ENCODE measurements around the gene CYP2R1.
"Not testable (repeated sequence)": the region's sequence is repeated elsewhere in the genome, so short reads cannot be mapped to it uniquely, and the experiment has no call there.

The CYP2R1 gene

DNA sequence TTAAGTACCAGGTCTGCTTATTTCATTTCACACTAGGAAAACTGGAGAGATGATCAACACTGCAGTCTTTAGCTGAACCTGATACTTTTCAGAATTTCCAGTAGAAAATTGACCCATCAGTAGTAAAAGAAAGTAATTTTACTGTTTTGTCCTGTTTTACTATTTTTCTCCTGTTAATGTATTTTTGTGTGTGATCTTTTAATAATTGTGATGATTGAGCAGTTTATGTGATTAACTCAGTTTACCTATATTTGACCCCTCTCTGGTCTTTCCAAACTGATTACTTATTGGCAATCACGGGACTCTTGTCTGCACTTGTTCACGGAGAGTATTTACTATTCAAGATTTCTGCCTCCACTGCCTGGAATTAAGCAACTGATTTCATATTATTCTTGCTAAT lies 546 bp upstream of the CYP2R1 start:
- DNase-seq (ENCODE audit: low read depth) = no peak

DNA sequence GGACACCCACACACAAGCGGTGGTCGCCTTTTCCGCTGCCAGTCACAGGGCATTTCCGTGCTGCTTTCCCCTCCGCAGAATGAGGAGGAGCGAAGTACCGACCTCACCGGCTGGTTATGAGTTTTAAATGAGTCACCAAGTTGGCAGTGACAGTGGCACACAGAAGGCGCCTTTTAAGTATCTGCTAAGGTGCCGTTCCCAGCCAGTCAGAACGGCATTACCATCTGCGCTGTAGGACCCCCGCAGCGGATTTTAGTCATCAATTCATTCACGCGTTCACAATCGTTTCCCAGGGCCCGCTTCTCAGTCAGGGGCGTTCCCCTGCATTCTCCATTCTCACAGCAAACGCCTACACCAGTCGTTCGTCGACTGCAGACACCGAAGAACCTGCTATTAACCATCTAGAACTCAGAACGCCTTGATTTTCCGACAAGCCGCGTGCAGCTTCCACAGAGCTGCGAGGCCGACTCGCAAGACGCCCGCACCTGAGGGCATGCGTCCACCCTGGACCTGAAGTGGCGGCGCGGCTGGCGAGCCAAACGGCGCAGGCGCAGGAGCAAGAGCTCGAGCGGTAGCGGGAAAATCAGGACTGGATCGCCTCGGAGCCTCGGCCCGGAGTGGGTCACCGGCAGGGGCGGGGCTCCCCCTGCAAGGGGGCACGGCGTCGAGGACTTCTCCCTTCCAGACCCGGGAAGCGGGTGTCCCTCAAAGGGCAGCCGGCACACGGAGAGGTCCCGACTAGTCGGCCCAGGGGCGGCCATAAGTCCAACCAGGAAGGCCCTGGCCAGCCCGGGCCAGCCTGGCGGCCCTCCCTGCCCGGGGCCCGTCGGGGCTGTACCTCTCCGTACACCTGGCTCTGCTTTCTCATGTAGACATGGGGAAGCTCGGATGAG lies 642 bp downstream of the CYP2R1 start:
- DNase-seq (ENCODE audit: low read depth) = peak; percentile 83

DNA sequence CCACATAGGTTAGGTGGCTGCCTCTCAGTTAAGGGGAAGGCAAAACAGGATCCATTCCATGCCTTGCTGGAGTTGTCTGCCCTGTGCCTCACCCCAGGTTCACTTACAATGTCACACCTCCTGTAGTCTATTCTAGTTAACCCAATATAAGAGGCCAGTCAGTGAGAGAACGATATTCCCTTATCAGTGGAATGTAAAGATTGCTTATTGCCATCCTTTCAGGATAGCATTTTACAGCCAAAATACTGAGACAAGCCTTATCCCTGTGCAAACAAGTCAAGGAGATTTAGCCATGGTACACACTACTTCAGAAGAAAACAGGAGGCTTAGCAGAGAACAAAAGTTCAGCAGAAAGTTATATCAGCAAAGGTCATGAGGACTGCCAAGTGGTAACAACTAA lies 5.5 kb downstream of the CYP2R1 start:
- no peak for DNase-seq (ENCODE audit: low read depth)

DNA sequence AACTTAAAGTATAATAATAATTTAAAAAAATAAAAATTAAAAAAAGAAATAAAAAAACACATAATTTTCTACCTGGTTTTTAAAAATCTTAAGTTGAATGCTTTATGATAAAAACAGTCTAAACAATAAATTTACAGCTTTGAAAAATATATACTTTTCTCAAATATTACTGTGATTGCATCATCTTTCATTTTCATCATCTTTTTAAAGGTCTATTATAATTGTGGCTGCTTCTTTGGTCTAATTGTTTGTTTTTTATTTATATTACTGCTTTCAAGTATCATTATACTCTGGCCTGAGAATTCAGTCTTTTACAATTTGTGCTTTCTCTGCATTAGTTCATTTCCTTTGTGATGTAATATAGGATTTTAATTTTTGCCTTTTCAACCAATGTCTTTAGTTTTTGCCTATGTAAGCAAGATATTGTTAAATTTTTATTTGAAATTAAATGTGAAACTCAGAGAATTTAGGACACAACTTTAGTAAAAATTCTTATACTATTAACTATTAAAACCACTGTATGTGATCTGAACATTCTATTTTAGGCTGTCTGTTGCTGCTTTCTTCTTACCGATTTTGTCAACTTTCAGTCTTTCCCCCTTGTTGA lies 7.3 kb downstream of the CYP2R1 start:
- no peak for DNase-seq (ENCODE audit: low read depth)

DNA sequence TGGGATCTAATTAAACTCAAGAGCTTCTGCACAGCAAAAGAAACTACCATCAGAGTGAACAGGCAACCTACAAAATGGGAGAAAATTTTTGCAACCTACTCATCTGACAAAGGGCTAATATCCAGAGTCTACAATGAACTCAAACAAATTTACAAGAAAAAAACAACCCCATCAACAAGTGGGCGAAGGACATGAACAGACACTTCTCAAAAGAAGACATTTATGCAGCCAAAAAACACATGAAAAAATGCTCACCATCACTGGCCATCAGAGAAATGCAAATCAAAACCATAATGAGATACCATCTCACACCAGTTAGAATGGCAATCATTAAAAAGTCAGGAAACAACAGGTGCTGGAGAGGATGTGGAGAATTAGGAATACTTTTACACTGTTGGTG lies 8.3 kb downstream of the CYP2R1 start:
- DNase-seq (ENCODE audit: low read depth) = not testable (repeated sequence)

DNA sequence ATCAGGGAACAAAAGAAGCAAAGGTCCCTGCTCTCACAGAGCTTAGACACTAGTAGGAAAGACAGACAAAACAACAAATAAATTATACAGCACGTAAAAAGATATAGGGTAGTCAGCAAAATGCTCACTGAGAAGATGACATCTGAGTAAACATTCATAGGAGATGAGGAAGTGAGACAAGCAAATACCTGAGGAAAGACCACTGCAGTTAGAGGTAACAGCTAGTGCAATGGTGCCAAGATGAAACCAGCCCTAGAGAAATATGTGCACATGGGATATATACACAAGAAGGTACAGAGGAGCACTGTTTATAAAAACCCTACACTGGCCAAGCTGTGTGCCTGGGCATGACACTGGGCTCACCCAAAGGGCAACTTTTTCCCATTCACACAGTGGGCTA lies 9.8 kb downstream of the CYP2R1 start:
- no peak for DNase-seq (ENCODE audit: low read depth)

DNA sequence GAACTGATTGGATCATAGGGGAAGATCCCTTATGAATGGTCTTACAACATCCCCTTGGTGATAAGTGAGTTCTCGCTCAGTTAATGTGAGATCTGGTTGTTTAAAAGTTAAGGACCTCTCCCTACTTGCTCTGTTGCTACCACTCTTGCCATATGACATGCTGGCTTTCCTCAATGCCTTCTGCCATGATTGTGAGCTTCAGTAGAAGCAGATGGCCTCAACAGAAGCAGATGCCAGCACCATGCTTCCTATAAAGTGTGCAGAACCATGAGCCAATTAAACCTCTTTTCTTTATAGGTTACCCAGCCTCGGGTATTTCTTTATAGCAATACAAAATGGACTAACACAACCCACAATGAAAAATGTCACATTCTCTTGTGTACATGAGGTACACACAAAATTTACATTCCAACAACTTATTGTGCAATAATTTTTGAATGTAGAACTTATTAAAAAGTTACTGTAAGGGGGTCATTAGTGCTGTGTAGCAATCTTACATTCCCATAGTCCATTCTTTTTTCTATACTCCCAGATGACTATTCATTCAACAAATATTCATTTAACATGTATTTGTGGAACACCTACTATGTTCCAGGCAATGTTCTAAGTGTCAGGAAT lies 10.3 kb downstream of the CYP2R1 start:
- no peak for DNase-seq (ENCODE audit: low read depth)

DNA sequence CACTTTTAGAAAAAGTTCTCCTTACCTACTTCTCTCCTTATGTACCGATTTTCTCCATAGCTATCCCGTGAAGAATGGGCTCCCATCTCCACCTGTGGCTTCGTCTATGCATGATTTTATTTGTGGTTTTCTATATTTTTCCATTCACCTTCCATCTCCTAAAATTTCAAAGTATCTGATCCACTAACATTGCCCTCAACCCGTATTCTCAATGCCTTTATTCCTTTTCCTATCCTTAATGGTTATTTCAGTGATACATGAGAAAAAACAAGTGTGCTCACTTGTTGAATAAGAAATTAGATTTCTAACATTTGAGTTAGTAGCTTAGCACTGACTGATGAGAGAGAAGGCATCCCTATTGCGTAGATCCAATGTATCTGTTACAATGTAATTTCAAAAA lies 16.9 kb downstream of the CYP2R1 start:
- DNase-seq (ENCODE audit: low read depth) = no peak

DNA sequence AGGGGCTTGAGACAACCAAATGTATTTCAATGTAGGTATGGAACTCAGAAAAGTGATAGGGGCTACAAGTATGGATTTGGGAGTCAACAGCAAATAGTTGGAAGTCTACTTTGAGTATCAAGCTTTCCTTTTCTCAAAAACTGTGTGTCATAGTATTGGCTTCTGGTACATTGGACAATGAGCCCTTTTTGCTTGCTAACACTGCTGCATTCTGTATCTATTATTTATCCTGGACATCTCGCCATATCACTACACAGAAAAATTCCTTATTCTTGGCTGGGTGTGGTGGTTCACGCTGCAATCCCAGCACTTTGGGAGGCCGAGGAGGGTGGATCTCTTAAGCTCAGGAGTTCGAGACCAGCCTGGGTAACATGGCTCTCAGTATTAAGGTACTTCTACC lies 18.4 kb downstream of the CYP2R1 start:
- DNase-seq (ENCODE audit: low read depth) = no peak

DNA sequence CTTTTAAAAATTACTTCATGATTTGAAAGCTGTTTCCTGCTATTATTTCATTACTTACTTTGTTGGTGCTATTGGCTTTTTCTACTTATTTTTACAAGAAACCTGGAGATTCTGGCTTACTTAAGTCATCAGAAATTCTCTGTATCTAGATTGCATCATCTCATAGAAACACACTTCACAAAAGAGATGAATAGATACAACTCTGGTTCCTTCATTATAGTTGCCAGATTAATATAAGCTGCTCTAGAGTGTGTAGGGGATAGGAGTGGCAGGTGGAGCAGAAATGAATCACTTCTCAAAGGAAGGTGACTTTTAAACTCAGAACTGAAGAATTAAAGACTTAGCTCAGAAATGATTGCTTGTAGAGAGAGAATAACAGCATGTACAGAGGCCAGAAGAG lies 20.0 kb downstream of the CYP2R1 start:
- no peak for DNase-seq (ENCODE audit: low read depth)

DNA sequence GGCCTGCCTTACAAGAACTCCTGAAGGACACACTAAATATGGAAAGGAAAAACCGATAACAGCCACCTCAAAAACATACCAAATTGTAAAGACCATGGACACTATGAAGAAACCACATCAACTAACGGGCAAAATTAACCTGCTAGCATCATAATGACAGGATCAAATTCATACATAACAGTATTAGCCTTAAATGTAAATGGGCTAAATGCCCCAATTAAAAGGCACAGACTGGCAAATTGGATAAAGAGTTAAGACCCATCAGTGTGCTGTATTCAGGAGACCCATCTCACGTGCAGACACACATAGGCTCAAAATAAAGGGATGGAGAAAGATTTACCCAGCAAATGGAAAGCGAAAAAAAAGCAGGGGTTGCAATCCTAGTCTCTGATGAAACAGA lies 28.3 kb downstream of the CYP2R1 start:
- not testable (repeated sequence) for DNase-seq (ENCODE audit: low read depth)

DNA sequence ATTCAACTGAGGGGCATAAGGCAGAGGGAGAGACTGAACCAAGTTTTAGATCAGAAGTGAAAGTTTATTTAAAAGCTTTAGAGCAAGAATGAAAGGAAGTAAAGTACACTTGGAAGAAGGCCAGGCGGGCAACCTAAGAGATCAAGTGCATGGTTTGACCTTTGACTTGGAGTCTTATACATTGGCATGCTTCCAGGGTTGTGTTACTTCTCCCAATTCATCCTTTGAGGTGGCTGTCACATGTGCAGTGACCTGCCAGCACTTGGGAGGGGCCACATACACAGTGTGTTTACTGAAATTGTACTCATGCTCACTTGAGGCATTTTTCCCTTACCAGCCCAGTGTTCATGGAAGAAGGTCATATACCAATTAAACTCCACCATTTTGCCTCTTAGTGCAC lies 30.4 kb downstream of the CYP2R1 start:
- DNase-seq (ENCODE audit: low read depth) = no peak

DNA sequence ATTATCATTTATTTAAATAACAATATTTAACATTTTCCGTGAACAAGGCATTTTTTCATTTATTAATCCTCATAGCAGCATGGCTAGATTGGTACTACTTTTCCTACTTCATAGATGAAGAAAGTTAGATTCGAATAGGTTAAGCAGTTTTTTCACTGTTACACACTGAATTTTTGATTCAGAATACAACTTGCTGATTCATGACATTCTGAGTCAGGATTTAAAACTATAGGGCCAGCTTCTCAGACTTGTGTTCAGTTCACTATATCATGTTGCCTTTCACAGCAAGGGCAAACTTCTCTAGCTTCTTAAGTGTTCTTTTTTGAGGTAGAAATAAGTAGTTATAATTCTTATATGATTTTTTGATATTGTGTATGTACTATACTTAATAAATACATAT lies 31.5 kb downstream of the CYP2R1 start:
- no peak for DNase-seq (ENCODE audit: low read depth)

DNA sequence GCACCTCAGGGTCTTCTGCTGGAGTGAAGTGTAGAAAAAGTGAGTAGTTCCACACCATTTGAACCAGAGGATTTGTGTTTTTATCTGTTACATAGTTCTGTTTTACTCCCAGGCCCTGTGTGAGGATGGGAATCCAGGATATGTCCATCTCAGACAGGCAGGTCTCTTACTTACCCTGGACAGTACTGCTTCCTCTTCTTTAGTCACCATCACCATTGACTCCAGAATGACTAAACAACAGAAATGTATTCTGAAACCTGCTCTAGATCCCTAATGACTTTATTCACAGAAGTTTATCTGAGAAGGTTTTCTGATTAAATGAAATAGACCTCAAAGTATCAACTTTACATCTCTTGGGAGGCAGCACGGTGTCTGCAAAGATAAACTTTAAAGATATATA lies 33.6 kb downstream of the CYP2R1 start:
- DNase-seq (ENCODE audit: low read depth) = no peak

DNA sequence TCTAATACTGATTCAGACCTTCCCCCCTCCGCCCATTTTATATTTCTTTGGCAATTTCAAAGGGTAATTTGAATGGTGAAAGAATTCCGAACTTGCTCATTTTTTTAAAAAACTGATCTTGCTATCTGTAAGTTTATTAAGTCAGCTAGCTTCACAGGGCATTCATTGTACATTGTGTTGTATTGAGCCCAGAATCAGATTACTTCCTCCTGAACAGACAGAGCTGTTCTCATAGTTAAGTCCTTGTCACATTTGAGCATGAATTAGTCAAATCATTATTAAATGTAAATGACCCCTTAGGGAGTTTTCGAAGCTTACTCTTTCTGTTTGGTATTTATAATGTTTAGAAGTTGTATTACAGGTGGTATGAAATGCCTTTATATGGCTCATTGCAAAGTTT lies 34.4 kb downstream of the CYP2R1 start:
- DNase-seq (ENCODE audit: low read depth) = no peak

DNA sequence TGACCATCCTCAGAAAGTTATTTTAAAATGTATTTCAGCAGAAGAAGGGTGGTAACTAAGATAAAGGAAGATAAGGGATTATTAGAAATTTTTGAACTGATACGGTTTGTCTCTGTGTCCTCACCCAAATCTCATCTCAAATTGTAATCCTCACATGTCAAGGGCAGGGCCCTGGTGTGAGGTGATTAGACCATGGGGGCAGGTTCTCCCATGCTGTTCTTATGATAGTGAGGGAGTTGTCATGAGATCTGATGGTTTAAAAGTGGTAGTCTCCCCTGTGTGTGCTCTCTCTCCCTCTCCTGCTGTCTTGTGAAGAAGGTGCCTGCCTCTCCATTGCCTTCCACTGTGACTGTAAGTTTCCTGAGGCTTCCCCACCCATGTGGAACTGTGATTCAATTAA lies 36.1 kb downstream of the CYP2R1 start:
- no peak for DNase-seq (ENCODE audit: low read depth)

DNA sequence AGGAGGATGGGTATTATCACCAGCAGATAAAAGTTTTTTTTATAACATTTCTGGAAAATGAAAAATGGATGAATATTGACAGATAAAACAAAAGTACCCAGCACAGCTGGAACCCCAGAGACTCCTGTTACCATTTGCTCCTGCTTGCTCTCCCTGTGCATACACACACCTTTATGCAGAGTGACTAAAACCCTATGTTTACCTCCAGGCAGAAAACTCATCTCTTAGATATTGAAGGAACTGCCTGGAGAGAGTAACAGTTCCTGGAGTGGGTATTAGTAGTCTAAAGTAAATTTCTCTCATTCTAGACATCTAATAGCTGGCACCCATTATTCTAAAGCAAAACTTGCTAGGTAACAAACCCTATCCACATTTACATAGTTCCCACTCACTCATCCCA lies 38.0 kb downstream of the CYP2R1 start:
- DNase-seq (ENCODE audit: low read depth) = no peak

DNA sequence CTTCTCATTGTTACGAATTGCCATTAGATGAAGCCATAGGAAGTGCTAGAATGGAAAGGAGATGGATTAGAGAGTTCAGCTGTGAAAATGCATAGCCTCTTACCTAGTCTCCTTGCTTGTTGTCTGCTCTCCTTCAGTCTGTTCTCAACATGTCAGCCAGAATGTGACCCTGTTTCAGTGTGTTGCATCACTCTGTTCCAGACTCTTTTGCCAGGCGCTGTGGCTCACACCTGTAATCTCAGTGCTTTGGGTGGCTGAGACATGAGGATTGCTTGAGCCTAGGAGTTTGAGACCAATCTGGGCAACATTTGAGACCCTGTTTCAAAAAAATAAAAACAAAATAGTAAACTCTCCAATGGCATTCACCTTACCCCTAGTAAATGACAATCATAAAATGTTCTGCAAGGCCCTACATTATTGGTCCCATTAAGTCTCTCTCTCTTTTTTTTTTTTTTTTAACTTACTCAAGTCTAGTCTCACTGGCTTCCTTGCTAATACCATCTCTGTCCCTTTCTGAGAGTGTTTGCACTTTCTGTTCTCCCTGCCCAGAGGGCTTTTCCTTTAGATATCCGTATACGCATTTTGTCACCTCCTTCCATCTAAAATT lies 39.4 kb downstream of the CYP2R1 start:
- DNase-seq (ENCODE audit: low read depth) = no peak

DNA sequence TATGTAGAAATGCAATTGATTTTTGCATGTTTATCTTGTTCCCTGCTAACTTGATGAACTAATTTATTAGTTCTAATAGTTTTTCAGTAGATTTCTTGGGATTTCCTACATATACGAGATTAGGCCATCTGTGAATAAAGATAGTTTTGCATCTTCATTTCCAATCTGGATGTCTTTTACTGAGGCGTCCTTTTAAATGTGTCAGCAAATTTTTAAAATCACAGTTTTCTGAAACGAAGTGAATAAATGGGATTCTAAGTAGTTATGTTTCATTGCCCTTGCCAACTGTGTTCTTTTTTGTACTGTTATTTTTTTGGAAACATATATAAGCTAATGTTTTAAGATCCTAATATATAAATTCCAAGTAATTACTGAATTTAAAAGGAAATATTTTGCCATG lies 50.0 kb downstream of the CYP2R1 start:
- no peak for DNase-seq (ENCODE audit: low read depth)

DNA sequence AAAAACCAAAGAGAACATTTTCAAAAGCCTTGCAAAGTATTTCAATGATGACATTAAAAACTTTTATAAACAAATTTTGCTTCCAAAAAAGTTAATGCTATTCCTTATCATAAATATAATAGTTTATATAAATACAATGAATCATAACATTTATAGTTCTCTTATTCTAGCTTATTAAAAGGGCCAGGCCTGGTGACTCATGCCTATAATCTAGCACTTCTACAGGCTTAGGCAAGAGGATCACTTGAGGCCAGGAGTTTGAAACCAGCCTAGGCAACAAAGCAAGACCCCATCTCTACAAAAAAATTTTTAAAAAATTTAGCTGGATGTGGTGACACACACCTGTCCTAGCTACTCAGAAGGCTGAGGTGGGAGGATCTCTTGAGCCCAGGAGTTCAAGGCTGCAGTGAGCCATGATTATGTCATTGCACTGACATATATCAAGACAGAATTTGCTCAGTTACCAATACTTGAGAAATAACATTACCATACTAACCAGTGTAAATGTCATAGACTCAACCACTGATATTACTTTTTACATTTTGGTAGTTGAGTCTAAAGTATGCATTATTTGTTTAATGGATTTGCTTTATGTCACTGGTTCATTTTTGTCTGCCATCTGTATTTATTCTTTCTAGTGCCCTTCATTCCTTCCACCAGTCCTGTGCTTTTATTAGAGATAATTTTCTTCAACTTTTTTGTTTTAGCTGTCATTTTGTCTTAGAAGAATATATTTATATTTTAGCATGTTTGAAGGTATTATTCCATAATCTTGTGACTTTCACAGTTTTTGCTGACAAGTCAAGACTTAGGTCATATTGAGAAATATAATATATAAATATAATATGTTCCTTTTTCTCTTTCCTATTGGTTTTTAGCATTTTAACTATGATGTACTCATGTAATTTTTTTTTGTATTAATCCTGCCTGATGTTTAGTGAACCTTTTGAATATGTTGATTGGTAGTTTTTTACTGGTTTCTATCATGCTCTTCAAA lies 56.2 kb downstream of the CYP2R1 start:
- DNase-seq (ENCODE audit: low read depth) = no peak
